AG09309 (cell line): ENCODE data around the gene RPS6KA4.

Experiments used
- DNase-seq: peaks from one replicate; pipeline ENCODE4 v3.0.0-alpha.2; 2010; ENCODE audit warnings: low read depth
- H3K4me3 ChIP-seq: 2 replicates; pipeline ENCODE4 v1.5.1; 2011; ENCODE audit warnings: mild to moderate bottlenecking, low read depth, low read length, moderate library complexity; ENCODE audit not compliant: control insufficient read depth
- CTCF ChIP-seq: IDR thresholded peaks from 2 replicates; pipeline ENCODE4 v1.5.1; 2011; ENCODE audit warnings: mild to moderate bottlenecking, low read depth, low read length, inconsistent platforms; ENCODE audit not compliant: insufficient read depth, control insufficient read depth; ENCODE audit errors: missing control alignments

The RPS6KA4 gene

DNA sequence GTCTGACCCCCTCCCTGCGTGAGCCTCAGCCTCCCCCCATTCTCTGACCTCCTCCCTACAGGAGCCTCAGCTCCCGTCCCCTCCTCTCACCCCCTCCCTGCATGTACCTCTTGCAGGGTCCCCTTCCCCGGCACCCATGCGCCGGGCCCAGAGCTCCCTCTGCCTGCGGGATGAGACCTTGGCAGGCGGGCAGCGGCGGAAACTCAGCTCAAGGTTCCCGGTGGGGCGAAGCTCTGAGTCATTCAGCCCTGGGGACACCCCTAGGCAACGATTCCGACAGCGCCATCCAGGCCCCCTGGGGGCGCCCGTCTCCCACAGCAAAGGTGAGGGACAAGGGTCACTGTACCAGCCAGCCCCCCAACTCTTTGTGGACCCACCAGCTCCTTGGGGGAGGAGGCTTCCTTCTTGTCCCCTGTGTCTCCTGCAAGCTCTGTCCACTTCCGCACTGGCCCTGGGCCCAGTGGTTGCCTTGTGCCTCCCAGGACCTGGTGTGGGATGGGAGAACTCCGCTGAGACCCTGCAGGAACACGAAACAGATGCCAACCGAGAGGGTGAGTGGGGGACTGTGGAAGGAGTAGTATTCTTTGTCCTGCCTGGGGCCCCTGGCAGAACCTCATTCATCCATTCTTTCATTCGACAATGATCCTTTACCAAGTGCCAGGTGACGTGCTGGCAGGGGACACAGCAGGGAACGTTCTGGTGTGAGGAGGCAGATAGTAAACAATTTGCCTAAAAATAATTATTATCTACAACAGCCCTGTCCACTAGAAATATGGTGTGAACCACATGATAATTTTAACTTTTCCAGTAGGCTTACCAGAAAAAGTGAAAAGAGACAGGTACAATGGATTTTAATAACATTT, 3.7 kb upstream of the RPS6KA4 start:
- no peak overlapping the region for H3K4me3 ChIP-seq
- no peak for DNase-seq
- TF ChIP-seq CTCF, result peak; percentile 90

GRCh38 chr11:64356498-64357411, 2.2 kb upstream of the RPS6KA4 start:
- H3K4me3 ChIP-seq, result no peak overlapping the region
- DNase-seq, result no peak
- peak; percentile 41 for TF ChIP-seq CTCF

DNA sequence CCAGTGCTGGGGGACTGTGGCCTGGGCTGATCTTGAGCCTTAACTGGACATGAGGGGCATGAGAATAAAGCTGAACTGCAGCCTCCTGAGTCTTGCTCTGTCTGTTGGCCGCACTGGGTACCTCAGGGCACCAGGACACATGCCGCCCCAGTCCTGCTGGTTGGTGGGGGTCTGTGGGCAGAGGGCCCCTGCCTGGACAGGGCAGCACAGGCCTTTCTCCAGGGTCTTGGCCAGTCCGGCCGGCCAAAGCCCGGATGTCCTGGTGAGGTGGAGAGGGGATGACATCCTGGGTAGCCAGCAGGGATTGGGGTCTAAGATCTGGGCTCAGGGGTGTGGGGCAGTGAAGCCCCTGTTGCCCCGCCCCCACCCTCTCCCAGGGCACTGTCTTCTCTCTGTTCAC, 1.5 kb upstream of the RPS6KA4 start:
- no peak for TF ChIP-seq CTCF
- no peak overlapping the region for H3K4me3 ChIP-seq
- DNase-seq, result no peak

GRCh38 chr11:64357904-64358535, 942 bp upstream of the RPS6KA4 start:
- no peak for TF ChIP-seq CTCF
- DNase-seq, result no peak
- peak overlapping the region; percentile 49; the same call in 1 of the 2 replicates for H3K4me3 ChIP-seq

GRCh38 chr11:64358536-64358906, 441 bp upstream of the RPS6KA4 start:
- DNase-seq, result no peak
- H3K4me3 ChIP-seq, result peak overlapping the region; percentile 49
- TF ChIP-seq CTCF, result no peak

- no peak for TF ChIP-seq CTCF
- no peak for DNase-seq
- H3K4me3 ChIP-seq, result peak overlapping the region; percentile 98
Observed at GRCh38 chr11:64359712-64360445, 917 bp downstream of the RPS6KA4 start.
